ENCODE measurements around the gene DBX2.
"Not testable (repeated sequence)": the region's sequence is repeated elsewhere in the genome, so short reads cannot be mapped to it uniquely, and the experiment has no call there.

- TF ChIP-seq CTCF (conservative IDR thresholded peaks at IDR 0.05 in 1 of 2, IDR thresholded peaks at IDR 0.05 in 1 of 2; ENCODE audit: extremely low read depth in 1 of 2, insufficient read depth in 1 of 2, low read depth in 1 of 2, low read length in 2 of 2); EZH2 (IDR thresholded peaks at IDR 0.05; ENCODE audit: borderline replicate concordance, low read length): not testable (repeated sequence)
Observed at GRCh38 chr12:45095417-45095816, 44.5 kb upstream of the DBX2 start.
